ENCODE results near the gene ERC2. TPM values are rescaled to one million over a fixed set of nuclear protein-coding genes. Genes with fewer than 3 reads are reported as not detected.

Gene ERC2
- total RNA-seq, 1 donor from 2014 or later: 48.3 TPM

- TF ChIP-seq, protein P1, sequence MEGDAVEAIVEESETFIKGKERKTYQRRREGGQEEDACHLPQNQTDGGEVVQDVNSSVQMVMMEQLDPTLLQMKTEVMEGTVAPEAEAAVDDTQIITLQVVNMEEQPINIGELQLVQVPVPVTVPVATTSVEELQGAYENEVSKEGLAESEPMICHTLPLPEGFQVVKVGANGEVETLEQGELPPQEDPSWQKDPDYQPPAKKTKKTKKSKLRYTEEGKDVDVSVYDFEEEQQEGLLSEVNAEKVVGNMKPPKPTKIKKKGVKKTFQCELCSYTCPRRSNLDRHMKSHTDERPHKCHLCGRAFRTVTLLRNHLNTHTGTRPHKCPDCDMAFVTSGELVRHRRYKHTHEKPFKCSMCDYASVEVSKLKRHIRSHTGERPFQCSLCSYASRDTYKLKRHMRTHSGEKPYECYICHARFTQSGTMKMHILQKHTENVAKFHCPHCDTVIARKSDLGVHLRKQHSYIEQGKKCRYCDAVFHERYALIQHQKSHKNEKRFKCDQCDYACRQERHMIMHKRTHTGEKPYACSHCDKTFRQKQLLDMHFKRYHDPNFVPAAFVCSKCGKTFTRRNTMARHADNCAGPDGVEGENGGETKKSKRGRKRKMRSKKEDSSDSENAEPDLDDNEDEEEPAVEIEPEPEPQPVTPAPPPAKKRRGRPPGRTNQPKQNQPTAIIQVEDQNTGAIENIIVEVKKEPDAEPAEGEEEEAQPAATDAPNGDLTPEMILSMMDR (IDR thresholded peaks at IDR 0.05; ENCODE audit: partially characterized antibody, unreplicated experiment): no peak
- Mint-ChIP-seq H3K27me3 (ENCODE audit: unreplicated experiment) (peaks cover 4% of the 10 kb centered on the region), H3K27ac (ENCODE audit: unreplicated experiment) (no peak overlapping the region), H3K4me3 (ENCODE audit: unreplicated experiment) (no peak overlapping the region), H3K36me3 (ENCODE audit: unreplicated experiment) (no peaks in the 10 kb centered on the region), H3K9me3 (ENCODE audit: unreplicated experiment) (peaks cover 4% of the 10 kb centered on the region), H3K4me1 (ENCODE audit: low read depth, unreplicated experiment) (peaks cover 4% of the 10 kb centered on the region)
- no peak for DNase-seq
Observed at GRCh38 chr3:55711646-55712045, 756.6 kb downstream of the ERC2 start.

- no peak for DNase-seq
- Mint-ChIP-seq H3K27me3 (ENCODE audit: unreplicated experiment) (peaks cover 4% of the 10 kb centered on the region), H3K27ac (ENCODE audit: unreplicated experiment) (no peak overlapping the region), H3K4me1 (ENCODE audit: low read depth, unreplicated experiment) (peaks cover 4% of the 10 kb centered on the region), H3K36me3 (ENCODE audit: unreplicated experiment) (no peaks in the 10 kb centered on the region), H3K9me3 (ENCODE audit: unreplicated experiment) (peaks cover 4% of the 10 kb centered on the region), H3K4me3 (ENCODE audit: unreplicated experiment) (no peak overlapping the region)
- TF ChIP-seq, protein P1 (IDR thresholded peaks at IDR 0.05; ENCODE audit: partially characterized antibody, unreplicated experiment): no peak
Observed at GRCh38 chr3:55709411-55710012, 758.8 kb downstream of the ERC2 start.

- TF ChIP-seq, protein P1 (IDR thresholded peaks at IDR 0.05; ENCODE audit: partially characterized antibody, unreplicated experiment): no peak
- Mint-ChIP-seq H3K9me3 (ENCODE audit: unreplicated experiment) (peaks cover 4% of the 10 kb centered on the region), H3K27ac (ENCODE audit: unreplicated experiment) (no peak overlapping the region), H3K36me3 (ENCODE audit: unreplicated experiment) (no peaks in the 10 kb centered on the region), H3K27me3 (ENCODE audit: unreplicated experiment) (peaks cover 4% of the 10 kb centered on the region), H3K4me3 (ENCODE audit: unreplicated experiment) (no peak overlapping the region), H3K4me1 (ENCODE audit: low read depth, unreplicated experiment) (peaks cover 4% of the 10 kb centered on the region)
- DNase-seq: no peak
Observed at GRCh38 chr3:55708921-55709320, 759.3 kb downstream of the ERC2 start.

GRCh38 chr3:55708242-55708641, 760.0 kb downstream of the ERC2 start:
- peaks cover 4% of the 10 kb centered on the region for H3K4me1 Mint-ChIP-seq (ENCODE audit: low read depth, unreplicated experiment)
- DNase-seq: no peak
- H3K9me3 Mint-ChIP-seq (ENCODE audit: unreplicated experiment): peaks cover 4% of the 10 kb centered on the region
- TF ChIP-seq, protein P1 (IDR thresholded peaks at IDR 0.05; ENCODE audit: partially characterized antibody, unreplicated experiment): no peak
- no peak overlapping the region for H3K4me3 Mint-ChIP-seq (ENCODE audit: unreplicated experiment)
- H3K27me3 Mint-ChIP-seq (ENCODE audit: unreplicated experiment): peaks cover 4% of the 10 kb centered on the region
- no peaks in the 10 kb centered on the region for H3K36me3 Mint-ChIP-seq (ENCODE audit: unreplicated experiment)
- H3K27ac Mint-ChIP-seq (ENCODE audit: unreplicated experiment): no peak overlapping the region

GRCh38 chr3:55704521-55704920, 763.7 kb downstream of the ERC2 start:
- Mint-ChIP-seq H3K36me3 (ENCODE audit: unreplicated experiment) (no peaks in the 10 kb centered on the region), H3K9me3 (ENCODE audit: unreplicated experiment) (peaks cover 2% of the 10 kb centered on the region), H3K4me3 (ENCODE audit: unreplicated experiment) (no peak overlapping the region), H3K27me3 (ENCODE audit: unreplicated experiment) (no peaks in the 10 kb centered on the region), H3K4me1 (ENCODE audit: low read depth, unreplicated experiment) (no peaks in the 10 kb centered on the region), H3K27ac (ENCODE audit: unreplicated experiment) (no peak overlapping the region)
- DNase-seq: no peak
- TF ChIP-seq, protein P1 (IDR thresholded peaks at IDR 0.05; ENCODE audit: partially characterized antibody, unreplicated experiment): no peak
